GM19324 (cell line): ENCODE measurements around the gene LRTM1.

Source experiments
- ATAC-seq: cut with Tn5 transposase; IDR thresholded peaks from one replicate; pipeline ENCODE4 v1.9.1; 2021; ENCODE audit warnings: mild to moderate bottlenecking, moderate library complexity; ENCODE audit not compliant: unreplicated experiment, low FRiP score

LRTM1 gene

DNA sequence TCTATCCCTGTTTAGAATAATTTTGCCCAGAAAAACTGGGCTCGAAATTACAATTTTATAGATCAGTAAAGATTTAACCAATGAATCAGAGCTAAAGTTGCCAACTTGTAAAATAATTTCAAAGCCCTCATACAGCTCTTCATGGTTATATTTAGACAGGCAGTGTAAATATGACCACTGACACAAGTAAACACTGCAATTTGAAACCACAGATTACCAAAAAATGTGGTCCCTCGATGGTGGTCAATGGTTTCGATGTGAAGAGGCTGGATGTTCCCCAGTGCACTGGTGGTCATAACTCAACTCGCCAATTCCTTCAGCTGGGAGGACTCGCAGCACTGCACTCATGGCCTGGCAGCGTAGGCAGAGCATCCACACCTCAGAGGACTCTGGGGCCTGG, 28.6 kb downstream of the LRTM1 start:
- no peak for ATAC-seq

DNA sequence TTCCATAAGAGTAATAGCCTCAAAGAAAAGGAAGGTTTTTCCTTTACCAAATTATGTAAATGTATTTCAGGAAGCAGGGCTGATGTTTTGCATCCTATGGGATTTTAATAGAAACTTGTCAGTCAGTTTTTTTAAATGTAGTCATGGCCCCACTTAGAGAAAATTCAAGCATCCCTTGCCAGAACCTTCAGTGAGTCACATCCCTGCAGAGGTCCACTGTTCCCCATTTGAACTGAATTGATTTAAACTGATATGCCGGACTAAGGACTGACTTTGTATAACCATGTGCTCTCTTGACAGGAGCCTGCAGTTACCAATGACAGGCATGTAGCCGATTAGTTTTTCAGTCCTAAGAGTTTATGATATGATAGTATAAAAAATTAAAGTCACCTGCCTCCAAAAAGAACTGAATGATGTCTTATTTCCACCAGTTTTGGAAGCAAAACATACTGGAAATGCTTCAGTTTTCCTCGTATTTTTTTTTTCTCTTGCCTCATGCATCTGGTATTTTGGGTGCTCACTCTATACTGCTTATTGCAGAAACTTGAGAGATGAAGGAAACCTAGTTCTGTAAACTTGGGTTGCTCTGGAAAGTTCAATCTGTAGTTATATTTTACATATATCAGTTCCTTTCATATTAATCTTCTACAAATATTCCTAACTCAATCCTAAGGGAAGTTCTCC, 30.7 kb downstream of the LRTM1 start:
- ATAC-seq: no peak

DNA sequence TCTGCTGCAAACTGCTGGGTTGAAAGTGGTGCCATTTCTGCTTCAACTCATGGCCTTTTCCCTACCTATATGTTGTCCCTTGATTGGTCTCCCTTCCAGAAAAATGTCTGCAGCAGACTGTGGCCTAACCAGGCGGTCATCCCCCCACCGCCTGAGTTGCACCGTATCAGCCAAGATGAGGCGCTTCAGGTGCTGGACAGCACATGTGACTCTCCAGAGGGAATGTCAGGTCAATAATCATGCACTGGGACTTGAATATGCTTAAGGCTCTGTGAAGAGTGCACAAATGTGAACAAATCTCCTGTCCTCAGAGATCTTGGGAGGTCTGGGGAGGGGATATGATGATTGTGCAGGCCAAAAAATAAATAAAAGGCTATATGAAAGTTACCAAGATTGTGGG, 32.2 kb downstream of the LRTM1 start:
- ATAC-seq: no peak

DNA sequence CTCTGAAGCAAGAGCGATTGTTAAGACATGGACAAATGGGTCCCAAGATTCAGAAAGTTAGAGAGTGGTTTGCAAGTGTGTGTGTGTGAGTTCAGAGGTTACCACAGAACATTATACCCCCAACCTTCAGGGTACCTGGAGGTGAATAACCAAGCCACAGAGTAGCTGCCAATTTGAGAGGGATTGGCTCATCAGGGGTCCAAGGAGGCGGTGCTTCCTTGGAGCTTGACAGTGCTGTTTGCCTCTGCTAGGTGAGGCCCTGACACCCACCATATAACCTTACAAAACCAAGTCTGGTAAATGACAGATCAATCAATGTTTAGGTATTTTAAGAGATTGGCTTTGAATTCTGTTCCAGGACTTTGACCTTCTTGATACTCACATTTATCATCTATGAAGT, 35.7 kb downstream of the LRTM1 start:
- ATAC-seq: no peak

DNA sequence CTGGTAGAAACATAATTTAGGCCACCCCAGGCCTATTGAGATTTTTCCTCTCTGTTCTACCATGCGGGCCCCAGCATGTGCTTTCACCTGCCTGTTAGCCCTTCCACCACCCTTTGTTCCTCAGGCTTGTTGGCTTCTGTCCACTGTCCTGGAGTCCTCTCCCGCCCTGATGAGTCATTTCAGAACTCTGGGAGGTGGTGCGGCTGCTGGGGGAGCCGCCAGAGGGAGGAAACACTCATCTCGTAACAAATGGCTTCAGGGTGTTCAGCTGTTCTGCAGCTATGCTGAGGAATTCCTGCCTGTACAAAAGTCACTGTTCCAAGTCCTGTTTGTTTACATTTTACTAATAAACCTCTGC, 36.3 kb downstream of the LRTM1 start:
- ATAC-seq: no peak

DNA sequence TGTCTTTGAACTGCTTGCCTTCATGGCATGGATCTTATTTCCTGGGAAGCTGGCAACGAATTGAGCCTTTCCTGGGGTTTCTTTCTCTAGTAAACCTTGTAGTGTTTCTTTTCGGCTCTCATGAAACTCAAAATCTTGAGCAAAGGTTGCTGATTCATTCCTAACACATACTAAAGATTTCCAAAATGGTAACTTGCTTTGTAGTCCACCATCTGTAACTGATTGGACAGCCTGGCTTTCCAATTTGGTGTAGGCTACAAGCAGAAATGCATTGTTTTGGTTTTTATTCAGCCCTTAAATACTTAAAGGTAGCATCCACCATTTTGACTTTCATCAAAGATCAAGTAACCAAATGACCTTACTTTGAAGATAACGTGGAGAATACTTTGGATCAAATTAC, 38.1 kb downstream of the LRTM1 start:
- no peak for ATAC-seq

DNA sequence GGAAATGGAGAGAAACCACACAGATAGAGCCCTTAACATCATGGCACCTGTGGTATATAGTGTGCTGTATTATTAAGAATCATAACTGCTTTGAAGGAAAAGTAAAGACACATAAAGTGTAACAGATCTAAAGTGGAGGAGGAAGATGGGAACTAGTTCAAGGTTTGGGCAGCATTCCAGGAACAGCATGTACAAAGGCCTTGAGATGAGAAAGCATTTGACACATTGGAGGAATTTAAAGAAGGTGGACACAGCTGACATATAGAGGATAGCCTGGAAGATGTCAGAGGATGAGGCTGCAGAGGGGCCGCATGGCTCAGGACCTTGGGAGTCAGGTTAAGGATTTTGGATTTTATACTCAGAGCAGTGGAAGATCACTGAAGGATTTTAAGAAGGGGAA, 39.0 kb downstream of the LRTM1 start:
- ATAC-seq: no peak

DNA sequence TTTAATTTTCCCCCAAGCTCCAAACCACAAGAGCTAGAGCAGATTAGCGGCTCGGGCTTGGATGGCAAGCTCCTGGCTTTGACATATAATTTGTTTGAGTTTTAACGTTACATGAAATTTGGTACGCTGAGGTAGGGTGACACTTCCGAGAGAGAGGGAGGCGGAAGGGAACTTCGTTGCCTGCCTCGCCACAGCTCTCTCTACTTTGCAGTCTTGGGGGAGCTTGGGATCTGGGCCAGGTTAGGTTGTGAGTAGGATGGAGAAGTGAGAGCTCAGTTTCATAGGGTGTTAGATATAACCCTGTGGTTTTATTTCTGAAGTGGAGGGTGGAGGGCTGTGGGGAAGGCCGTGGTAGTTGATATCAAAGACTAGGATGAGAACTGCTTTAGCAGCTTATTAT, 39.7 kb downstream of the LRTM1 start:
- no peak for ATAC-seq

DNA sequence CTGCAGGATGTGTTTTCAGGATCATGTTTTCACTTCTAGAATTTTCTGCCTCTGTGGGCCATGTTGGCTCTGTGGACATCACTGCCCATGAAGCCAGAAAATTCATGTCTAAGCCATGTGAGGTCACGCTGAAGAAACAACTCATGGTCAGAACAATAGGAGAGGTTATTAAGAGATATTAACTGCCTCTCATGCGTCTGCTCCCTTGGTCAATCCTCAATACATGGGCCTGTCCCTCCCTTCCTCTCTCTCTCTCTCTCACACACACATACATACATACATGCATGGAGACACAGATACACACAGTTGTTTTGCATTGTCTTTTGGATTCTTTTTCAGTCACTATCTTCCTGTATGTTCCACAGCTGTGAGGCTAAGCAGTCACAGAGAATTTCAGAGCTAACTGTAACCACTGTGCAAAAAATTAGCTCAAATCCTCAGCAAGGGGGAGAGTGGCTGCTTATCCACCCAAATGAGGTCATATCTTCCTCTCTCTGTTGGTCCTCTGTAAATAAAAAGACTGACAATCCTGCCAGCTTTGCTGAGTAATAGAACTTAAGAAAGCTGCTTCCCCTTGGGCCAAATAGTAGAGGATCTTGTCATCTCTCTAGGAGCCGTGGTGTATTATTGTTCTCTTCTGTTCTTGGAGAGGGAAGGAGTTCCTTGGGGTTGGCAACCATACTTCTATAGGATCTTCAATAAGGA, 45.6 kb downstream of the LRTM1 start:
- ATAC-seq: no peak

DNA sequence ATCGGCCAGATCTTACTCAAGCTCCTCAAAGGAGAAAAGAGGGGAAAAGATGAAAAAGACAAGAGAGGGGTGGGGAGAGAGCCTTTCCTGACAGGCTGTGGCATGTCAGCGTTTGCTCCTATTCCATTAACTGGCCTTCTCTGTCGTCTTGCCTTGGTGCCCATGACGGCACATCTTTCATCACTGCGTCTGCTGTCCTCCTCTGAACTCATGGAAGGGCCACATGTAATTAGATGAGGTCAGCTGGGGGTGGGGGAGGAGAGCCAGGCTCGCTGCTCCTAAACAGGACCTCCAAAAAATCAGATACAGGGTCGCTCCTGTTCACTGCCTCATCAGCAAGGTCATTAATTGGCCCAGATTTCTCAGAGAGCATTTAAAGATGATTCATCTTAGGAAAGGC, 49.7 kb downstream of the LRTM1 start:
- ATAC-seq: no peak

DNA sequence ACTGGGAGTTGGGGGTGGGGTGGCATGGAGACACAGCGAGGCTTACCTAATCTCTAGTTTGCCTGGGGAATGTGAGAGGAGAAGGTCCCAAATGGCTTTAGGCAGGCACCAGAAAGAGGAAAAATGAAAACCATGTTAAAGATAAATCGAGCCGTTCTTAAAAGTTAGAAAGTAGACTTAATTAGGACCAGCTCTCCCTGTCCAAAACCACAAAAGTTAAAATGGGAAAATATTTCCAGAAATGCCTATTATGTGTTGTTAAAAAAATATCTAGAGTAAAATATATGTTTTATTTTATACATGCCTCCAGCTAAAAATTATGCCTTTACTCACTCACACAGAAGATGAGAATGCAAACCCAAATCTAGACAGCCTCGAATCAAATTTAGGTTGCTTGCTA, 50.1 kb downstream of the LRTM1 start:
- ATAC-seq: no peak

DNA sequence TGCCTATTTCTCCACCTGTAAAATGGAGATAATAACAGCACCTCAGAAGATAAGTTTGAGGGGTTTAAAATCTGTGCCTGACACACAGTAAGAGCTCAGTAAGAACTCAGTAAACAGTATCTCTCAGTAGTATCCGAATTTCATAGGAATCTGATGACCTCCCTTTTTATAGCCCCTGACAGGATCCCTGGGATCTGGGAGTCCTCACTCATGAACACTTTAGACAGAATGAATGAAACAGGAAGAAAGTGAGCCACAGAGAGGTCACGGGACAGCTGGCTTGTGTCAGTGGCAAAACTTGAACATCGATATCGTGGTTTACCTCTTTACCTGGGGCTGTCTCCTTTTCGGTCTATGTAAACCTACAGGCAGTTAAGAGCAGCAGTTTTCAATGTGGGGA, 51.2 kb downstream of the LRTM1 start:
- ATAC-seq: no peak

DNA sequence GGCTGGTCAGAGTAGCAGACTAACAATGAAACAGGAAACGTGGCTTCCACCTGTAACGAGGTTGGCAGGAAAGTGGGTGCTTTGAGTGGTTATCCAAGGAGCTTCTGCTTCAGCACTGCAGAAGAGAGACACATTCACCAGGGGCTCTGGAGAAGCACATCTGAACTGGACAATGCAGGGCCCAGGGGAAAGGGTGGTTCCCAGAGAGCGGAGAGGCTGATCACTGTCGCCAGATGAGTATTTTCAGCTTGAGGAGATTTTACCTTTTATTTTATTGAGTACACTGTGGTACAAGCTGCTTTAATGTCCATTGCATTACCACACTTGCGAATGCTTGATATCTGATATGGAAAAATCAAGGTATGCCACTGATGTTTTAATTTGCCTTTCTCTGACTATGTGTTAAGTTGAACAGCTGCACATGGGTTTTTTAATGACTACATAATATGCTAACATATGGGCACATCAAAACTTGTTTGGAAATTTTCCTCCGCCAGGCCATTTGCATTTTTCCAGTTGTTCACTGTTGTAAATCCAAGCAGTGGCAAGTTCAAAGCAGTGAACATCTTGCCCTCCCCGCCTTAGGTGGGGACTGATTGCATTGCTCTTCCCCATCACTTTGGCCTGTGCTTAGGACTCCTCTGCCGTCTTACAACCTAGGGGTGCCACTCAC, 52.1 kb downstream of the LRTM1 start:
- no peak for ATAC-seq

DNA sequence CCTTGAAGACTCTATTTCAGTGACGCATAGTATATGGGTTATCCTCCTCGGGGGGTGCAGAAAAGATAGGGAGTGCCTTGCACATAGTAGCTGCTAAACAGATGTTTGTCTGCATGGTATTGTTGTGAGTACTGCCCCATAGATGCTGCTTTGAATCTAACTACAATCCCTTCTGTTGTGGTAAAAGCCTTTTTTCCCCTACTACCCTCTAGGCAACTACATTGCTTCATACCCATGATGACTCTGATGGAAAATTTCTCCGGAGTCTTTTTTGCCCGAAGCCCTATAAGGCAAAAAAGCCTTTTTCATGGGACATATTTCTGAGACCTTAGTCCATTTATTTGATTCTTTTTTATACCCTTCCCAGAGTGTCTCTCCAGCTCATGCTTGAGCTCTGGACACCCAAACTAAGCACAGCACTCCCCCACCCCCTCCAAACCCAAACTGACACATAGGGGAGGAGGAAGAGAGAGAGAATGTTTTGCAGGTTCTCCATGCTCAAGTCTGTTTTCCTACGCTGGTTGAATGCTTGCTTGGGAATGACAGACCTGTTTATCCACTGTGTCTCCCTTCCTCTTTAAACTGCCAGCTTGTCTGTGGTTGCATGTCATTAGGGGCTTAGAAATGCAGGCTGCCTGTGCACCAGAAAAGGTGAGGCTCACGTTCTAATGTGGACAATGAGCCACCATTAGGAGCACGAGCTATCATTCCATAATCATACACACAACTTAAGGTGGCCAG, 52.9 kb downstream of the LRTM1 start:
- ATAC-seq: no peak

DNA sequence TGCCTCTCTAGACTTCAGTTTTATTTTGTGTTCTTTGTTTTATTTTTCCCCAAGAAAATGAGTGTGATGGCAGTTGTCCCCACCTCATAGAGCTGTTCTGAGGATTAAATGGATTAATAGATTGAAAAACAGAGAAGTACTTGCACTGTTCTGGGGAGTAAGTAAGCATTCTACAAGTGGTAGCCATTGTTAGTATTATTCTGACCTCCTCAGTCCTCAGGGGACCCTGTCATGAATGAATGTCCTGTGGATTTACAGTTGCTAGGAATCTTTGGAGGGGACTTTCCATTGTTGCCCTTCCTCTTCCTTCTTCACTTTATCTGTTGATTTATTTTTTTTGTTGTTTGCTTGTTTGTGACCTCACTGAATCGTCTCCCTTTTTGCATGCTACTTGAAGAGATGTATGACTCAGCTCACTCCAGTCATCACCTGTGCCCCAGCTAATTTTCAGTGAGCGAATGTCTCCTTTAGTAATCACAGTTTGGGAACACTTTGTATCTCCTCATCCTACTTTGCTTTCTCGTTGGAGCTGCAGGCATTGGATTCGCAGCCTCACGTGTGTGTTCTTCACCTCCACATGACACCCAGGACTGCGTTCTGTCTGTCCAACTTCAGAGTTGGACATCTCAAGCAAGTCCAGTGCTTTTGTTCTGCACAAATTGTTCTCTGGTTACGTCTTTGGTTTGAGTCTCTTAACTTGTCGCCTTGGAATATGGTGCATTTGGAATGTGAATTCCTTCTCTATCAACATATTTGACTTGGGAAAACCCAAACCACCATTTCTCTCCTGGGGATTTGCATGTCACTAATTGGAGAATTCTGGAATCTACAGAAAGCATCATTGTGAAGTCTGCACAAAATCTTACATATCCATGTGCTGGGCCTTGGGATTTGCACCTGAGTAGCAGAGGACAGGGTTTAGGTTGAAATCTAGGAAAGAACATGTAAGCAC, 54.5 kb downstream of the LRTM1 start:
- no peak for ATAC-seq

DNA sequence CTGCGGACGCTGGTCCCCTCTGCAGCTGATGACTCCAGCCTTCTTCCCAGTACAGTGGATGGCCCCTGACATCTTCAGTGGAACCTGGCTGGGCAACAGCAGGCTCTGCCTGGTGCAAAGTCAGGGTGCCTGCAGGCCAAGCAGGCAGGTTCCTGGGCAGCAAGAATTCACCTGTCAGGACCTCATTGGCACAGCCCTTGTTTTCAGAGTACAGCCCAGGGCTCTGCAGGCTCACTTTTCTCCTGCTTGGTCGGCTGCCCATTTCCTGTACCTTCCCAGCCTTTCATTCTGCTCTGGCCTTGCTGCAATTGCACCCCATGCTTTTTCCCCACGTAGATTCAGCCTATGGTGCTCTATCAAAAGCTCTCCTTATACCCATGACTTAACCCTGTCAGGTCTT, 56.0 kb downstream of the LRTM1 start:
- ATAC-seq: no peak

DNA sequence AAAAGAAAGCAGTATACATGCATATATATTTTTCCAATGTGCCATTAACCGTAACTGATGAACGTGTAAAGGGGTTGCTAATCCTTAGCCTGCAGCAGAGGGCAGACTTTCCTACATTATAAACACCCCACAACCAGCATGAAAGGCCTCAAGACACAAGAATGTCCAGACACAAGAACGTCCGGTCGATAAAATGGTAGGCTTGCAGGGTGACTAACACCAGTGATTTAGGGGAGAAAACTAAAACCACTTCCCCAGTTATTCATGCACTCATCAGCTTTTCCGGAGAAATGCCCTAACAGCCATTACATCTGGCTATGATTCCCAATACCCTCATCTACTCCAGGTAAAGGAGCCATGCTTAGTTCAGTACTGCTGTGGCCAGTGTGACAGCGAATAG, 57.4 kb downstream of the LRTM1 start:
- no peak for ATAC-seq
